Measurements from ENCODE around the gene CD8B2.

DNA sequence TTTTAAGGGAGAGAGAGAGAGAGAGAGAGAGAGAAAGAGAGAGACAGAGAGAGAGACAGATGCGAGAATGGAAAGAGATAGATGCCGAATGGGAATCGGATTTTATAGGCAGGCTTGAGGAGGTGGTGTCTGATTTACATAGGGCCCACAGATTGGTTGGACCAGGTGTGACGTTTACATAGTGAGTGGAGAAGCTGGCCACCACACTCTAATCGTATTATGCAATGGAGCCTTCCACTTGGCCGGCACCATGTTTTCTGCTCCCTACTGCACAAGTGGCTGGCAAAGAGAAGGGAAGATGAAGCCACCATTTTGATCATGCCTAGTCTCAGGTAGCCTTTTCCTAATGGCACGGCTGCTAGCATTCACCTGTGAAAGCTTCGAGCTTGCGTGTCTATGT lies 33.9 kb downstream of the CD8B2 start:
- TF ChIP-seq EZH2 (IDR thresholded peaks at IDR 0.05; ENCODE audit: borderline replicate concordance, low read depth, low read length, severe bottlenecking), result no peak
- TF ChIP-seq, protein P1, sequence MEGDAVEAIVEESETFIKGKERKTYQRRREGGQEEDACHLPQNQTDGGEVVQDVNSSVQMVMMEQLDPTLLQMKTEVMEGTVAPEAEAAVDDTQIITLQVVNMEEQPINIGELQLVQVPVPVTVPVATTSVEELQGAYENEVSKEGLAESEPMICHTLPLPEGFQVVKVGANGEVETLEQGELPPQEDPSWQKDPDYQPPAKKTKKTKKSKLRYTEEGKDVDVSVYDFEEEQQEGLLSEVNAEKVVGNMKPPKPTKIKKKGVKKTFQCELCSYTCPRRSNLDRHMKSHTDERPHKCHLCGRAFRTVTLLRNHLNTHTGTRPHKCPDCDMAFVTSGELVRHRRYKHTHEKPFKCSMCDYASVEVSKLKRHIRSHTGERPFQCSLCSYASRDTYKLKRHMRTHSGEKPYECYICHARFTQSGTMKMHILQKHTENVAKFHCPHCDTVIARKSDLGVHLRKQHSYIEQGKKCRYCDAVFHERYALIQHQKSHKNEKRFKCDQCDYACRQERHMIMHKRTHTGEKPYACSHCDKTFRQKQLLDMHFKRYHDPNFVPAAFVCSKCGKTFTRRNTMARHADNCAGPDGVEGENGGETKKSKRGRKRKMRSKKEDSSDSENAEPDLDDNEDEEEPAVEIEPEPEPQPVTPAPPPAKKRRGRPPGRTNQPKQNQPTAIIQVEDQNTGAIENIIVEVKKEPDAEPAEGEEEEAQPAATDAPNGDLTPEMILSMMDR (IDR thresholded peaks at IDR 0.05; ENCODE audit: borderline replicate concordance, extremely low read depth, low read length, poor library complexity, severe bottlenecking), result no peak

Measured in DND-41 (cell line).